ENCODE results near the gene DHX38.
"Not testable (repeated sequence)": the region's sequence is repeated elsewhere in the genome, so short reads cannot be mapped to it uniquely, and the experiment has no call there.

The DHX38 gene

DNA sequence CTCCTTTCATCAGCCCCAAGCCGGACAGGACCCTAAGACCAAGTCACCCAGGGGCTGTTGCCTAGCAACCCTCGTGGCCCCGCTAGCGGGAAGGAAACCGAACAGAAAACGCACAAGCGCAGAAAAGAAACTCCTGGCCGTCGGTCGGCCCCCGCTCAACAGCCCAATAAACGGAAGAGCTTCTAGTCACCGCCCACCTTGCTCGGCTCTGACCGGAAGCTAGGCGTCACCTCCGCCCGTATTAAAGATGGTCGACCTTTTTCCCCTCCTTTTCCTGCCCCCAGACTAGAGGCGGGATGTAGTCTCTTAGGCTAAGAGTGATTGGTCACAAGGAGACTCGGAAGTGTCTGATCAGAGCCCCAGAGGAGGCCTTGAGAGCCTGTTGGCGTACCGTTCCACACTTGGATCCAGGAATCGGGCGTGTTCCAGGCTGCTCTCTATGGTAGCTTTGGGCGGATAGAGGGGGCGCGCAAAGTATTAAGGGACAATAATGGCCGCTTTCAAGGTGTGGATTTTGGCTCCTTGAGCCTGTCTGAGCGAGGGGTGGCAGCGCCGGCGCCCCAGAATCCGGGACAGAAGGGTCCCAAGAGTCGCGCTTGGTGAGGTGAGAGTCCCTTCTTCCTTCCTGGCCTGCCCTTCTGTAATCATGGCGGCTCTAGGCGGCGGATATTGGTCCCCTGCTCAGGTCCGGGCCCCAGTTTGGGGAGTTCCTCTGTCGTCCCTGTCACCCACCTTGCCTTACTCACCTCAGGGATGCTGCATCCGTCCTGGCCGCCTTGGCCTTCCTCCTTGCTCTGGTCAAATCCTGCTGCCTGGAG, at the start of gene DHX38, which contains the start of gene TXNL4B:
Gene DHX38, plus strand, starts transcription at position 400 of the 818 bp plus-strand sequence. CDS start 2,311 bp downstream, outside the sequence.
Gene TXNL4B, minus strand, starts transcription at position 173 of the 818 bp plus-strand sequence. CDS start 2,871 bp downstream, outside the sequence.
- peak; percentile 97 for DNase-seq

DNA sequence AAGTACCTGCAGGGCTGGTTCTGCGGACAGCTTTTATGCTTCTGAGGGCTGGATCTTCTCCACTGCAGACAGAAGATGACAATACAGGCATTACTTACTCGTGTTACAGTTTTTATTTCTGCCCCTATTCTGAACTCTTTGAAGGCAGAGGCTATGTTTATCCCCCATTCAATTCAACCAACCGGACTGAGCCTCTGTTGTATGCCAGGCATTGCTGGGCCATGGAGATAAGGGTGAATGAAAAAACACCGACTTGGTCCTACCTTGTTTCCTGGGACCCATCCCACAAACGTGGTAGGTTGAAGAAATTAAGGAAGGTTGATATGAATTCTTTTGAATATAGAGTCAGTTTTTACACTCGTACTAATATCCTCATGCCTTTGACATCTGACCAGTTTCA, 49.4 kb upstream of the DHX38 start:
- DNase-seq = no peak

DNA sequence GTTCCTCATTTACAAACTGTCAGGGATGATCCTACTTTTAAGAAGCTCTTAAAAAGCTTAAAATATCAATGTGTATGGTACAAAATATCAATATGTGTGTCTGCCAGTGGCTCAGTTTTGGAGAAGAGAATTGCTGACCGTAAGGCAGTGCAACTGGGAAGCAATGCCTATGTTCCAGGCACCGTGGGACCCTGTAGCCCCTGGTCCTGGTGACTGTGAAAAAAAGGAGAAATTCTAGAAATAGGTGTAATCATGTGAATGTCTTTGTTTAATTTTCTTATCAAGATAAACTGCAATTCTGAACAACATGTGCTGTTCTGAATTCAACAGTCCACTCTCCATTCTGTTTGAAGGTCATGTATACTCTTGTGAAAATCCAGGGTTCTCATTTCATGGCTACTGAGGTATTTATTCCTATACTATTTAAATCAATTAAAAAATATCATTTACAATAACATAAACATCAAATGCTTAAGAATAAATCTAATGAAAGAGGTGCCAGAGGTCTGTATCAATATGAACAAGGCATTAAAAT, 48.8 kb upstream of the DHX38 start:
- DNase-seq = no peak

DNA sequence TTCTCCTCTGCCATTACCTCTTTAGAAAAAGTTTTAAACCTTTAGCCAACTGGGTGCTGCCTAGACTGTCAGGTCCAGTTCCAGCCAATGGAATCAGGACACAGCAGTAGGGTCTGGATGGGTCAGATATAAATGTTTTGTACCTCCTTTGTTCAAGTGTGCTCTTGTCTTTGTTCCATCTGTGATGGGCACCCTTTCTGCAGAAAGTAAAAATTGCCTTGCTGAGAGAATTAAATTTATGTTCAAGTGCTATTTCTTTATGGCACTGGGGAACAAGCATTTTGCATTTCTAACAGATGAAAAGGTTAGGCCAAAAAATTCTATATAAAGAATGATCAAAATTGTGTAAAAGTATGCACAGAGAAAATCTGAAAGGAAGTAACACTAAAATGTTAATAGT, 44.5 kb upstream of the DHX38 start:
- no peak for DNase-seq

DNA sequence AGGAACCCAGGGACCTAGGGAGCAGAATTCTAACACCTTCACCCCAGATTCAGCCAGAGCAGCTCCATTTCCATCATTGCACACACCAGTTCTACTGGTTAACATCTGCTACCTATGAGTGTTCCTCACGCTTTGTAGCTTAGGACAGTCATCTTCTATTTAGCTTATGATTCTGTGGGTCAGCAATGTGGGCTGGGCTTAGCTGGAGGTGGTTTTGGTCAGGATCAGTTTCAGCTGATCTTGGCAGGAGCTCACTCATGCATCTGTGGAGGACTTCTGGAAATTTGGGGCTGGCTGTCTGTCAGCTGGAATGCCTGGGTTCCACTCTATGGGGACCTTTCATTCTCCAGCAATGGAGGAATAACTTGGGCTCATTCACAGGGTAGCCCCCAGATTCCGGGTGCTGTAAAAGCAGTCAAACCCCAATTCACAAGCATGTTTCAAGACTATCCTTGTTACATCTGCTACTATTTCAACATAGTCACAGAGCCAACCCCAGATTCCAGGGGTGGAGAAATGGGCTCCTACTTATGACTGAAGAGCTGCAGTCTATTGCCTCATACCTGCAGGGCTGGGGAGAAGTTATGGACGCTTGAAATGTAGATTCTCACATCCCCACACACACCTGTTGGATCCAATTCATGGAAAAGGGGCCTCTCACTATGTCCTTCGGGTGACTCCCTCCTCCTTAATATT, 42.7 kb upstream of the DHX38 start:
- no peak for DNase-seq

DNA sequence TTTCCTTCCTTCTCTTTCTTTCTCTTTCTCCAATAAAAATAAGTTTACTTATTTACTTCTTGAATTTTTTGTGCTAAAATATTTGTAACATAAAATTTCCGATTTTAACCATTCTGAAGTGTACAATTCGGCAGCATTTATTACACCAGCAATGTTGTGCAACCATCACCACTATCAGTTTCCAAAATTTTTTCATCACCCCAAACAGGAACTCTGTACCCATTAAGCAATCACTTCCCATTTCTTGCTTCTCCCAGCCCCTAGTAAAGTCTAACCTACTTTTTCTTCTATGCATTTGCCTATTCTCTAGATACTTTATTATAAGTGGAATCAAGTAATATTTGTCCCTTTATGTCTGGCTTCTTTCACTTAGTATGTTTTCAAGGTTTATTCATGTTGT, 41.8 kb upstream of the DHX38 start:
- no peak for DNase-seq

DNA sequence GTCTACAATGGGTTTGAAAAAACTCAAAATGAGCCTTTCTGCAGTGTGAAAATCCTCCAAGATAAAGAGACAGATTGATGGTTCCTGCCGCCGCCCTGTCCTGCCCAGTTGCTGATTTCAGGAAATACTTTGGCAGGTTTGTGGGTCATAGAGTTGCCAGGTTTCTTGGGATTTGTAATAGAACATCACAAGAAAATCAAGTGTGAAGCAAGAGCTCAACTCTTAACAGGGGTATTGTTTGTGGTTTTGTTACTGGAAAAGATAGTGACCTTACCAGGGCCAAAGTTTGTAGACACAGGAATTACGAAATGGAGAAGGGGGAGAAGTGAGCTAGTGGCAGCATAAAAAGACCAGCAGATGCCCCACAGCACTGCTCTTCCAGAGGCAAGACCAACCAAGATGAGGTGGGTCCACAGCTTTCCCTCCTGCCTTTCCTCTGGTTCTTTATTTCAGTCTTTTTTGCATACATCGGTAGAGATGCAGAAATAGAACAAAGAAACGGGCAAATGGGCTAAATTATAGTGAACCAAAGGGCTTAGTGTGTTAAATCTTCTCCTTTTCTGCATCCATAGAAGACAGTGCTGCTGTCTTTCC, 39.3 kb upstream of the DHX38 start, which contains the start of gene HP:
Gene HP, plus strand, starts transcription at position 252 of the 594 bp plus-strand sequence. Its CDS starts 148 bp downstream, at position 400.
- DNase-seq = not testable (repeated sequence)

DNA sequence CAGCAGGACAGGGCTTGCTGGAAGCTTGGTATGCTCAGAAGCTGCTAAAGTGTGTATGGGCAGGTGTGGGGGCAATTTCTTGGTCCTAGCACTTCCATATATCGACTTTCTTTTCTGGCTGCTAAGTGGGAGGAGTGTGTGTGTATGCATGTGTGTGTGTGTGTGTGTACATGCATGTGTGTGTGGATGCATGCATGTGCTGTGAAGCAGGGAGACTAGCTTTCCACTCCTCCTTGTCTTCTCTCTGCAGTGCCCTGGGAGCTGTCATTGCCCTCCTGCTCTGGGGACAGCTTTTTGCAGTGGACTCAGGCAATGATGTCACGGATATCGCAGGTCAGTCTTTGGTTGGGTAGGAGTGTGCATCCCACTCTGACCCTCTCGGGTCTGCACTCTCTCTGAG, 37.7 kb upstream of the DHX38 start:
- DNase-seq = no peak

DNA sequence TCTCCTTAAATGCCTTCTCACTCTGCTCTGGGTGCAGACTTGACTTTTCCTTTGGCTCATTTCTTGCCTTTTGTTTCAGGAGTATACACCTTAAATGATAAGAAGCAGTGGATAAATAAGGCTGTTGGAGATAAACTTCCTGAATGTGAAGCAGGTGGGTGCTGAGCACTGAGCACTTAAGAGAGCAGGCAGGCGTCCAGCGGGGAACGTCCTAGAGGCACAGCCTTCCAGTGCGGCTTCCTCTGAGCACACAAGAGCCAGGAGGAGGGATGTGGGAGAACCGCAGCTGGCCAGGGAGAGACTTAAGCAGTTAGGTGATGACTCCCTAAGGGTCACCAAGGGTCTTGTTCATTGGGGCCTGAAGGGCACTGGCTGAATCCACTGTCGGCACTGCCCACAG, 36.3 kb upstream of the DHX38 start:
- not testable (repeated sequence) for DNase-seq

DNA sequence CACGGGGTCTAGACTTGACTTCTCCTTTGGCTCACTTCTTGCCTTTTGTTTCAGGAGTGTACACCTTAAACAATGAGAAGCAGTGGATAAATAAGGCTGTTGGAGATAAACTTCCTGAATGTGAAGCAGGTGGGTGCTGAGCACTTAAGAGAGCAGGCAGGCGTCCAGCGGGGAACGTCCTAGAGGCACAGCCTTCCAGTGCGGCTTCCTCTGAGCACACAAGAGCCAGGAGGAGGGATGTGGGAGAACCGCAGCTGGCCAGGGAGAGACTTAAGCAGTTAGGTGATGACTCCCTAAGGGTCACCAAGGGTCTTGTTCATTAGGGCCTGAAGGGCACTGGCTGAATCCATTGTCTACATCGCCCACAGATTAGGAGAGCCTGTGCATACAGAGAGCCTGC, 34.6 kb upstream of the DHX38 start:
- DNase-seq = not testable (repeated sequence)

DNA sequence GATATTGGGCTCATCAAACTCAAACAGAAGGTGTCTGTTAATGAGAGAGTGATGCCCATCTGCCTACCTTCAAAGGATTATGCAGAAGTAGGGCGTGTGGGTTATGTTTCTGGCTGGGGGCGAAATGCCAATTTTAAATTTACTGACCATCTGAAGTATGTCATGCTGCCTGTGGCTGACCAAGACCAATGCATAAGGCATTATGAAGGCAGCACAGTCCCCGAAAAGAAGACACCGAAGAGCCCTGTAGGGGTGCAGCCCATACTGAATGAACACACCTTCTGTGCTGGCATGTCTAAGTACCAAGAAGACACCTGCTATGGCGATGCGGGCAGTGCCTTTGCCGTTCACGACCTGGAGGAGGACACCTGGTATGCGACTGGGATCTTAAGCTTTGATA, 33.2 kb upstream of the DHX38 start:
- no peak for DNase-seq

DNA sequence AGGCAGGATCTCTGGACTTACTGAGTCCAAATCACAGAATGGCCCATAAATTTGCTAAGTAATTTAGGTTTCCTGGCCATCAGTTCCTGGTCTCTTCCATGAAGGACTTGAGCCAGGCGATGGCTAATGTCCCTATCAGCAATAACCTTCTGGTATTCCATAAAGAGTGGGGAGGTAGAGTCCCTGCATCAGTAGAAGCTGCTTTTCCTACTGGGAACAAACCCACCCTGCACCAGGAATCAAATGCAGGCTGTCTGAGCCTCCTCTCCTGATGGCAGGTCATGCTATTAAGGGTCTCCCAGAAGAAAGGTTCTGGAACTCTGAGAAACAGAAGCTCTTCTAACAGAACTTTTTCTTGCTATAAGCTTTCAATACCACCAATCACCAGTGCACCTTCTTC, 32.1 kb upstream of the DHX38 start:
- DNase-seq = no peak

DNA sequence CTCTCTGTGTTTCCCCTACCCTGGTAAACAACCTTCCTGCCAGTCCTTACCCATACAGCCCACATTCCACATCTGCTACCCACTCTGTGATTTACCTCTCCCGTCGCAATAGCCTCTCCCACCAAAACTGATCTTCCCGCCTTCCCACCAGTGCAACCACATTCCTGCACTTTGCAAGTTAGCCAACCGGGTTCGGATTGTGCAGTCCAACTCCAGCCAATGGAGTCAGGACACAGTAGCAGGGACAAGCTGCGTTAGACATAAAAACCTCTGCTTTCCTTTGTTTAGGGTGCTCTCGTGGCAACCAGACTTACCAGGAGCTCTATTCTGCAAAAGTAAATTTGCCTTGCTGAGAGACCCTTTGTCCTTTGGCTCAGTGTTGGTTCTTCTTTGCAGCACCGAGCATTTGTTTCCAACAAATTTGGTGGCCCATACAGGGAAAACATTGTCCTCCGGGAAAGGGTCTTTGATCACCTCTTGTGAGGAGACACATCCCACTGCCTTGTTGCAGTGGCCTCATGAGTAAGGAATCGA, 29.2 kb upstream of the DHX38 start:
- DNase-seq = no peak

DNA sequence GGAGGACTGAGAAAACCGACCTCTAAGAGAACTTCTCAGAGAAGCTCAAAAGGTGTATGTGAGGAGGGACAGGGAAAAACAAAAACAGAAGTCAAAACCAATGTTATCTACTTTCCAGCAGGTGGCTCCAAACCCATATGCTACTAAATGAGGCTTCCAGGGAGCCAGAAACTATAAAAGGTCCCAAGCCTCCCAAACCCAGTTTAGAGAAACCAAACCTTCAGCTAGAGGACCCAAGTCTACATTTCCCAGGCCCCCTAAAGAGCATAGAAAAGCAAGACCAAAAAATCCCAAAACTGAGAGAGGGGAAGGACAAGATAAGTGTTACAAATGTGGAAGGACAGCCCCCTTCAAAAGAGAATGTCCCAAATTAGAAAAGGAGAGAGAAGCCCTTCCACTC, 26.9 kb upstream of the DHX38 start:
- peak; percentile 31 for DNase-seq

DNA sequence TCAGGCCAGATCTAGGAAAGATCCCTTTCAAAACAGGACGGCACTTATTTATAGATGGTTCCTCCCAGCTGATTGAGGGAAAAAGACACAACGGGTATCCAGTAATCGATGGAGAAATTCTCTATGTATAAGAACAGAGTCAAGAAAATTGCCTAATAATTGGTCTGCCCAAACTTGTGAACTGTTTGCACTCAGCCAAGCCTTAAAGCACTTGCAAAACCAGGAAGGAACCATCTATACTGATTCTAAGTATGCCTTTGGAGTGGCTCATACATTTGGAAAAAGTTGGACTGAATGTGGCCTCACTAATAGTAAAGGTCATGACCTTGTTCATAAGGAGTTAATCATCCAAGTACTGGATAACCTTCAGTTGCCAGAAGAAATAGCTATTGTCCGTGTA, 24.7 kb upstream of the DHX38 start:
- no peak for DNase-seq

DNA sequence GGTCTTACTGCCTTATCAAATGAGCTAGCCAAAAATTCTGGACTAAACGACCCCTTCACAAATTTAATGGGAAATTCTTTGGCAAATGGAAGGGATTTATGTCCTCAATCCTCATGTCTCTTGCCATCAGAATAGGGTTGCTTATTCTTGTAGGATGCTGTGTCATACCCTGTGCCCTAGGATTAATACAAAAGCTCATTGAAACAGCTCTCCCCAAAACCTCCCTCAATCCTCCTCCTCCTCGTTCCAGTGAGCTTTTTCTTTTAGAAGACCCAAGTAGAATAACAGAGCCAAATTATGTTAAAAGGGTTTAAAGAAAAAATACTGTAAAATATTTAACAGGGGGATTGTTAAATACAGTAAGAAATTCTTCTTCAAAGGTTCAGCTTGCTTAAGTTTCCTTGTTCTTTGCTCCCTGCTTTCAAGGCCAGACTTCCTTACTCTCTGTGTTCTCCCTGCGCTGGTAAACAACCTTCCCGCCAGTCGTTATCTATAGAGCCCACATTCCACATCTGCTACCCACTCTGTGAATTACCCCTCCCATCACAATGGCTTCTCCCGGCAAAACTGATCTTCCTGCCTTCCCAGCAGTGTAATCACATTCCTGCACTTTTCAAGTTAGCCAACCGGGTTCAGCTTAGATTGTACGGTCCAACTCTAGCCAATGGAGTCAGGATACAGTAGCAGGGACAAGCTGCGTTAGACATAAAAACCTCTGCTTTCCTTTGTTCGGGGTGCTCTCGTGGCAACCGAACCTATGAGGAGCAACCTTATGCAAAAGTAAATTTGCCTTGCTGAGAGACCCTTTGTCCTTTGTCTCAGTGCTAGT, 20.9 kb upstream of the DHX38 start:
- DNase-seq = peak; percentile 3

DNA sequence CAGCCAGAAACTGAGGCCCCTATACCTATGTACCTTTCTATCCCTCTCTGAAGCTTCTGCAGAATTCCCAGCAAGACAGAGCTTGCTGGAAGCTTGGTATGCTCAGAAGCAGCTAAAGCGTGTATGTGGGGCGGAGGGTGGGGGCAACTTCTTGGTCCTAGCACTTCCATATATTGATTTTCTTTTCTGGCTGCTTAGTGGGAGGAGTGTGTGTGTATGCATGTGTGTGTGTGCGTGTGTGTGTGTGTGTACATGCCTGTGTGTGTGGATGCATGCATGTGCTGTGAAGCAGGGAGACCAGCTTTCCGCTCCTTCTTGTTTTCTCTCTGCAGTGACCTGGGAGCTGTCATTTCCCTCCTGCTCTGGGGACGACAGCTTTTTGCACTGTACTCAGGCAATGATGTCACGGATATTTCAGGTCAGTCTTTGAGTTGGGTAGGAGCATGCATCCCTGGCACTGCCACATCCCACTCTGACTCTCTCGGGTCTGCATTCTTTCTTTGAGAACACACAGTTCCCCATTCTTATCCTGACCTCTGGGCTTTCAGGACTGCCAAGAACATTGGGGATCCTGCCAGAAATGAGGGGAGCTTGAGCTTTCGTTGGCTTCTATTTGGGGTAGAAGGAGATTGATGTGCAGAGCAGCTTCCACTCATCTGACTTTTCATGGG, 20.0 kb upstream of the DHX38 start:
- no peak for DNase-seq

DNA sequence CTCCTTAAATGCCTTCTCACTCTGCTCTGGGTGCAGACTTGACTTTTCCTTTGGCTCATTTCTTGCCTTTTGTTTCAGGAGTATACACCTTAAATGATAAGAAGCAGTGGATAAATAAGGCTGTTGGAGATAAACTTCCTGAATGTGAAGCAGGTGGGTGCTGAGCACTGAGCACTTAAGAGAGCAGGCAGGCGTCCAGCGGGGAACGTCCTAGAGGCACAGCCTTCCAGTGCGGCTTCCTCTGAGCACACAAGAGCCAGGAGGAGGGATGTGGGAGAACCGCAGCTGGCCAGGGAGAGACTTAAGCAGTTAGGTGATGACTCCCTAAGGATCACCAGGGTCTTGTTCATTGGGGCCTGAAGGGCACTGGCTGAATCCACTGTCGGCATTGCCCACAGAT, 18.6 kb upstream of the DHX38 start:
- DNase-seq = not testable (repeated sequence)

DNA sequence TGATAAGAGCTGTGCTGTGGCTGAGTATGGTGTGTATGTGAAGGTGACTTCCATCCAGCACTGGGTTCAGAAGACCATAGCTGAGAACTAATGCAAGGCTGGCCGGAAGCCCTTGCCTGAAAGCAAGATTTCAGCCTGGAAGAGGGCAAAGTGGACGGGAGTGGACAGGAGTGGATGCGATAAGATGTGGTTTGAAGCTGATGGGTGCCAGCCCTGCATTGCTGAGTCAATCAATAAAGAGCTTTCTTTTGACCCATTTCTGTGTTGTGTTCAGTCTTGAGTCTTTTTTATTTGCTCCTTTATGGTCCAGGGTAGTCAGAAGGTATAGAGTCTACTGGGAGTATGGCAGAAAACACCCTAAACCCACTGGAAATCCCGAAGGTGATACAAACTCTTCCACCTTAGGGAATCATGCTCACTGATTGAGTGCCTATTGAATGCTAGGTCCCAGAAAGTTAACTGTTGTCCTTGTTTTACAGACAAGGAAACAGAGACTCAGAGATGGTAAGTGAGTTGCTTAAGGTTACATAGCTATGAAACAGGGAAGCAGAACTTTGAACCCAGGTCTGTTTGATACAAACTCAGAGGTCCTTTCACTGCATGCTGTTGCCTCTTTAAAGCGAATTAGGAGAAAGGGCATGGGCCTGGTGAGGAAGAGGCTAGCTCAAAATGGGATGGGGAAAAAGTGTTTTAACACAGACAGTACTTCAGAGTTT, 16.5 kb upstream of the DHX38 start:
- DNase-seq = not testable (repeated sequence)

DNA sequence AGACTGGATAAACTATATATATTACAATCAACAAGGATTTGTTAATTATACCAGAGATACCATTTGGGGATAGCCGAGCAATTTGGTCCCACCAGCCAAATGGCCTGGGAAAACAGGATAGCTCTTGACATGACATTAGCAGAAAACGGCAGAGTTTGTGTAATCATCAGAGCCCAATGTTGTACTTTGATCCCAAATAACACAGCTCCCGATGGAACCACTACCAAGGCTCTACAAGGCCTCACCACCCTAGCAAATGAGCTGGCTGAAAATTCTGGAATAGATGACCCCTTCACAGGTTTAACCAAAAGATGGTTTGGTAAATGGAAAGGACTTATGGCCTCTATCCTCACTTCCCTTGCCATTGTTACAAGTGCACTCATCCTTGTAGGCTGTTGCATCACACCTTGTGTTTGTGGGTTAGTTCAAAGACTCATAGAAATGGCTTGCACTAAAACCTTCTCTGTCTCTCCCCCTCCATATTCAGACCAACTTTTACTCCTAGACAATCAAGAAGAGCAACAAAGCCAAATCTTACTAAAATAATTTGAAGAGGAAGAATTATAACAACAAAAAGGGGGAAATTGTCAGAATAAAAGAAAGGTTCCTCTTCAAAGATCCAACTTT, 9.8 kb upstream of the DHX38 start:
- DNase-seq = no peak
